Measurements from ENCODE around the gene MLLT3.

GRCh38 chr9:20321423-20322082 lies 300.7 kb downstream of the MLLT3 start:
- no peak for TF ChIP-seq CTCF (IDR thresholded peaks at IDR 0.05 in 8 of 11, conservative IDR thresholded peaks at IDR 0.05 in 3 of 11)
- TF ChIP-seq POLR2A (IDR thresholded peaks at IDR 0.05): no peak
- no peak for TF ChIP-seq POLR2AphosphoS5 (IDR thresholded peaks at IDR 0.05)

All from spleen (tissue), 7 donors.